ENCODE results near the gene UNK.
"Not testable (repeated sequence)": the region's sequence is repeated elsewhere in the genome, so short reads cannot be mapped to it uniquely, and the experiment has no call there.

The UNK gene

GRCh38 chr17:75850928-75851692, 66.5 kb downstream of the UNK start:
- FAIRE-seq: no peak
- TF ChIP-seq POLR2A (IDR thresholded peaks at IDR 0.05; ENCODE audit: low read depth, low read length) (no peak), POLR2AphosphoS5 (IDR thresholded peaks at IDR 0.05; ENCODE audit: low read depth, low read length) (no peak), TAF1 (IDR thresholded peaks at IDR 0.05; ENCODE audit: borderline replicate concordance, low read depth, low read length) (no peak)
- DNase-seq (ENCODE audit: insufficient read length): no peak

GRCh38 chr17:75851693-75851991, 67.0 kb downstream of the UNK start:
- not testable (repeated sequence) for DNase-seq (ENCODE audit: insufficient read length); FAIRE-seq

GRCh38 chr17:75853433-75853832, 68.8 kb downstream of the UNK start:
- no peak for DNase-seq (ENCODE audit: insufficient read length)
- FAIRE-seq: no peak
- TF ChIP-seq TAF1 (IDR thresholded peaks at IDR 0.05; ENCODE audit: borderline replicate concordance, low read depth, low read length) (no peak), POLR2A (IDR thresholded peaks at IDR 0.05; ENCODE audit: low read depth, low read length) (no peak), POLR2AphosphoS5 (IDR thresholded peaks at IDR 0.05; ENCODE audit: low read depth, low read length) (no peak)

GRCh38 chr17:75854101-75854748, 69.6 kb downstream of the UNK start:
- DNase-seq (ENCODE audit: insufficient read length): no peak
- FAIRE-seq: no peak
- TF ChIP-seq TAF1 (IDR thresholded peaks at IDR 0.05; ENCODE audit: borderline replicate concordance, low read depth, low read length) (no peak), POLR2AphosphoS5 (IDR thresholded peaks at IDR 0.05; ENCODE audit: low read depth, low read length) (no peak), POLR2A (IDR thresholded peaks at IDR 0.05; ENCODE audit: low read depth, low read length) (no peak)

- FAIRE-seq (no peak), DNase-seq (ENCODE audit: insufficient read length) (no peak)
Observed at GRCh38 chr17:75854881-75855309, 70.3 kb downstream of the UNK start.

GRCh38 chr17:75855310-75856061, 70.9 kb downstream of the UNK start, which contains the start of gene WBP2:
Gene WBP2 (minus strand): TSS chr17:75855335. CDS start chr17:75855297, 38 bp downstream.
- peak; percentile 92 for TF ChIP-seq POLR2AphosphoS5 (IDR thresholded peaks at IDR 0.05; ENCODE audit: low read depth, low read length)
- peak; percentile 94 for TF ChIP-seq POLR2A (IDR thresholded peaks at IDR 0.05; ENCODE audit: low read depth, low read length)
- no peak for TF ChIP-seq TAF1 (IDR thresholded peaks at IDR 0.05; ENCODE audit: borderline replicate concordance, low read depth, low read length)
- DNase-seq (ENCODE audit: insufficient read length) (peak; percentile 96), FAIRE-seq (peak; percentile 98)

More at GRCh38 chr17:75854881-75855309, 70.3 kb downstream of the UNK start:
- TF ChIP-seq POLR2AphosphoS5 (IDR thresholded peaks at IDR 0.05; ENCODE audit: low read depth, low read length) (no peak), POLR2A (IDR thresholded peaks at IDR 0.05; ENCODE audit: low read depth, low read length) (no peak), TAF1 (IDR thresholded peaks at IDR 0.05; ENCODE audit: borderline replicate concordance, low read depth, low read length) (no peak; the same call in 1 of the 2 replicates)

GRCh38 chr17:75856062-75856756, 71.6 kb downstream of the UNK start:
- TF ChIP-seq TAF1 (IDR thresholded peaks at IDR 0.05; ENCODE audit: borderline replicate concordance, low read depth, low read length): no peak
- no peak for TF ChIP-seq POLR2AphosphoS5 (IDR thresholded peaks at IDR 0.05; ENCODE audit: low read depth, low read length)
- TF ChIP-seq POLR2A (IDR thresholded peaks at IDR 0.05; ENCODE audit: low read depth, low read length): no peak
- FAIRE-seq: no peak
- DNase-seq (ENCODE audit: insufficient read length): no peak

GRCh38 chr17:75859358-75859757, 74.8 kb downstream of the UNK start:
- FAIRE-seq; DNase-seq (ENCODE audit: insufficient read length): not testable (repeated sequence)

- TF ChIP-seq POLR2A (IDR thresholded peaks at IDR 0.05; ENCODE audit: low read depth, low read length) (no peak), TAF1 (IDR thresholded peaks at IDR 0.05; ENCODE audit: borderline replicate concordance, low read depth, low read length) (no peak), POLR2AphosphoS5 (IDR thresholded peaks at IDR 0.05; ENCODE audit: low read depth, low read length) (no peak)
- FAIRE-seq (no peak), DNase-seq (ENCODE audit: insufficient read length) (no peak)
Observed at GRCh38 chr17:75861927-75862317, 77.3 kb downstream of the UNK start.

- DNase-seq (ENCODE audit: insufficient read length) (peak; percentile 83), FAIRE-seq (peak; percentile 78)
- TF ChIP-seq POLR2A (IDR thresholded peaks at IDR 0.05; ENCODE audit: low read depth, low read length) (no peak), POLR2AphosphoS5 (IDR thresholded peaks at IDR 0.05; ENCODE audit: low read depth, low read length) (no peak), TAF1 (IDR thresholded peaks at IDR 0.05; ENCODE audit: borderline replicate concordance, low read depth, low read length) (no peak)
Observed at GRCh38 chr17:75864448-75864871, 79.9 kb downstream of the UNK start.

GRCh38 chr17:75864887-75865286, 80.3 kb downstream of the UNK start:
- FAIRE-seq; DNase-seq (ENCODE audit: insufficient read length): not testable (repeated sequence)

- DNase-seq (ENCODE audit: insufficient read length); FAIRE-seq: not testable (repeated sequence)
Observed at GRCh38 chr17:75865404-75866188, 81.0 kb downstream of the UNK start.

GRCh38 chr17:75868730-75869281, 84.2 kb downstream of the UNK start:
- not testable (repeated sequence) for FAIRE-seq; DNase-seq (ENCODE audit: insufficient read length)

Measured in GM12892 (cell line).